Stimulated activated CD4-positive, alpha-beta T cell treated with anti-CD3 and anti-CD28 coated beads, Interleukin-2, amount 100 ng/mL, for 48 hours (primary cell): ENCODE results near the gene HOXB5.

Source experiments
- DNase-seq, 2 donors: peaks; one replicate each; pipeline ENCODE4 v3.0.0-alpha.2; 2020

HOXB5 gene

DNA sequence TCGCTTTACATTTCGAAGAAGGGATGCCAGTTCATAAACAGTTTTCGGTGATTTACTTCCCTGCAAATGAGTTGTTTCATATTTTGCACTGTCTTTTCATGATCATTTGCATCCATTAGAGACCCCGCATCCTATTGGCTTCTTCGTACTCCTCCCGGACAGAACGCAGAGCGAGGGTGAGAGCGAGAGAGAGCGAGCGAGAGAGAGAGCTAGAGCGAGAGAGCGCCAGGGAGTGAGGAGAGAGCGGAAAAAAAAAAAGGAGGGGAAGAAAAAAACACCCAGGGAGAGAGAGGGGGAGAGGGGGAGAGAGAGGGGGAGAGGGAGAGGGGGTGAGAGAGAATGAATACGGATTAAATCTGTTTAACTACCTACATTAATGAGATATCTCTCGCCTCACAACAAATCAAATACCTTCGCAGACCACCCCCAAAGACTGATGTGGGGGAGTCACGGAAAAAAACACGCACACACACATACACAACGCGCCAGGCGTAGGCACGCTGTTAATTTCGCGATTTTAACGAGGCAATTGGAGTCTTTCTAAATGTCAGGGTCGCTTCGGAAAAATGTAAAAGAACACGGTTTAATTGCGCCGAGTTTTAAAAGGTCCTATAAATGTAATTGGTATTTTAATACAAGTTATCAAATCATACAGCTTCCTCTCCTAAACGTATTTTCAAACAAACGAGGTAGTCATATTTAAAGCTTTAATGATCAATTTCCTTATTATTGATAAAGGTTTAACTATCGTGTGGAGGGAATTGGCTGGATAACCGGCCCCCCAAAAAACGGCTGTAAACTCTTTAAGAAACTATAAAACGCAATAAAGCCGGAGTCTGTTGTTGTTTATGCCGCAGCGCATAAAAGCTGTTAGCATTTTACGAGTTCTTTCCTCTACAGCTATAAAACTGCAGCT, 21.7 kb upstream of the HOXB5 start, which contains the start of gene HOXB8:
Gene HOXB8, minus strand, starts transcription at position 246 of the 916 bp plus-strand sequence. CDS start 588 bp downstream, outside the sequence.
- DNase-seq, result no peak

- no peak for DNase-seq
Measured at GRCh38 chr17:48613862-48614694, 20.5 kb upstream of the HOXB5 start.

- no peak for DNase-seq
Measured at GRCh38 chr17:48612854-48613691, 19.5 kb upstream of the HOXB5 start.

DNA sequence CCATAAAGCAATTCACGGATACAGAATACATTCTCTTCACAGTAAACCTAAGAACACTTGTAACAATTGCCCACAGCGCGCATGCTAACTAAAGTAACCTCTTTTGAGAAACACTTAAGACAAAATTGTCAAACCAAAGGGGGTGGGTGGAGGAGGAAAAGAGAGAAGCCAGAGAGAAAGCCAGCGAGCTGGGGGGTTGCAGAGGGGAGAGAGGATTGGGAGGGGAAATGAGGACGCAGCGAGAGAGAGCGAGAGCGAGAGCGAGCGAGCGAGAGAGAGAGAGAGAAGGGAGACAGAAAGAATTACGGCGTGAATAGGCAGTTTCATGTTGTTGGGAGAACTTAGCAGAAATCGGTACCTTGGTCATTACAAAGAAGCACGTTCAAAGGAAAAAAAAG, 18.9 kb upstream of the HOXB5 start:
- DNase-seq, result no peak

DNA sequence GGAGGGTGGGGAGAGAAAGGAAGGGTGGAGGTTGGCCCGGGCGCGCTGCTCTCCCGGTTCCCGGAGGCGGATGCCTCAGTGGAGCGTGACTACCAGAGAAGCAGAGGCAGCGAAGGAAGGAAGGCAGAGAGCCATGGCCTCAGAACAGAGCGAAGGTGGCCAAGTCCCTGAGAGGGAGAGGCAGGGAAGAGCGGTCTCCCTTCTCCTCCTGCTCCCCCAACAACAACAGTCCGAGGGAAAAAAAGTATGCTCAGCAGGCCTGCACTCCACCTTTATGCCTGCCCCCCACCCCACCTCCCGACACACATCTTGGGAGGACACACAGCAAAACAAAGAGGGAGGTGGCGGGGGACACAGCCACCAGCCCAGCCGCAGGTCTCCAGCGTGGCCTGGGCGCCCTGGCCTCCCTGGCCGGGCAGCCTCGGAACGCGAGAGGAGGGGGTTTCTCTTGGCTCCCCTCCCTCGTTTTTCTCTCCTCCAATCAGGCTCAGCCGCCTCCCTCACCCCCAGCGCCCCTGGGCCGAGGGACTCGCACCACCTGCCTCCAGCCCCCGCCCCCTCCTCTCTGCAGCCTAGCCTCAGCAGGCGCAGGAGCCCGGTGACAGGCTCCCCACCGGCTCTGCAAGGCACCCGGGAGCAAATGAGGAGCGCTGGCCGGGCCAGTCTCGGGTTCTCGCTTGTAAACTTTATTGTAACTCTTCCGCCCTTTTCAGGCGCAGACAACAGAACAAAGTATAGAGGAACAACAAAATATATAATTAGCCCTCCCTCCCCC, 18.3 kb upstream of the HOXB5 start:
- no peak for DNase-seq

DNA sequence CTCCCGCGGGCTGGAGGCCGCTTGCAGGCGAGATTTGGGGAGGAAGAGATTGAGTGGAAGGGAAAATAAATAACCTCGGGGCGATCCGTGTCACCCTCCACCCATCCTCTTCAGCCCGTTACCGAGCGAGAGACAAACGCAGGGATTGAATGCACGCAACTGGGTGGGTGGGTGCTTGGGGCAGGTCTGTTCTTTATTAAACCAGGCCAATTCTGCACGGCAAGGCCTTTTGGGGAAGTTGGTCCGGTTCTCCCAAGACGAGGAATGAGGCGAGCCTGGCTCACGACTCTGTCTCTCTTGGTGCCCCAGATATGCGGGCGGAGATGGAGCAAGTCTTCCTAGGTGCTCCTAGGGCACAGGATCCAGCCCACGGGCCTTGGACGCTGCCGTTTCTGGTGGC, 17.6 kb upstream of the HOXB5 start:
- no peak for DNase-seq

DNA sequence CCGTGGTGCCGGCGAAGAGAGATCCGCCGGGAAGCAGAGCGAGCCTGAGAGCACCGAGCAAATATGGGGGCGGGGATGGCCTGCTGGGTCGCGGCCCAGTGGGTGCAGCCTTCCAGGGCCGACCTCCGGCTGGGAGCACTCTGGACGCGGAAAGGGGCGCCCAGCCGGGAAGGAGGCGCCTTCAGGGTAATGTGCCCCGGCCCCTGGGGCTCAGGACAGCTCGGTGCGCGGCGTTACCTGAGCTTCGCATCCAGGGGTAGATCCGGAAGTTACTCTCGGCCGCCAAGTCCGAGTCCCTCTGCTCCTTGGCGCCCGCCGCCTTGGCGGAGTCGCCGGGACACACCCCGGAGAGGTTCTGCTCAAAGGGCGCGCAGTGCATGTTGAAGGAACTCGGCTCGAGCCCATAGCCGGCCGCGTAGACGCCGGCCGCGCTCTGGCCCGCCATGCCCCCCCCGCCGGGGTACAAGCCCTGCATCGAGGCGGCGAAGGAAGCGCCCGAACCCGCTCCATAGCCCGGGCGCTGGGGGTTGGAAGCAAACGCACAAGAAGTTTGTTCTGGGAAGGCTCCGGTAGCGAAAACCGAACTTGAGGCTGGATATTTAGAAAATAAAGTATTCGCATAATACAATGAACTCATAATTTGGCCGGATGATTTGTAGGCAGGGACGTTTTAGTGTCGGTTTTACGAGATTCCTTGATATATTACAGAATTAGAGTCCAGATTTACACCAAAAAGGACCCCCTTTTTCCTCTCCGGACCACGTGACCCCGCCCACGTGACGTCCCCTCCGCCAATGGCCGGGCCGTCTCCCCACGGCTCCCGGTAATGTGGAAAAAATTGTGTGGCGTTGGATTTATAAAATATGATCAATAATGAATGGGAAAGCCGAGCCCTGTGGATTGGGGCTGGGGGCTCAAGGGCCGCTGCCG, 17.0 kb upstream of the HOXB5 start, which contains the start of gene HOXB7:
Gene HOXB7, minus strand, starts transcription at position 736 of the 930 bp plus-strand sequence. Its CDS starts 99 bp downstream, at position 637.
- peak; percentile 65 to 69 for DNase-seq

DNA sequence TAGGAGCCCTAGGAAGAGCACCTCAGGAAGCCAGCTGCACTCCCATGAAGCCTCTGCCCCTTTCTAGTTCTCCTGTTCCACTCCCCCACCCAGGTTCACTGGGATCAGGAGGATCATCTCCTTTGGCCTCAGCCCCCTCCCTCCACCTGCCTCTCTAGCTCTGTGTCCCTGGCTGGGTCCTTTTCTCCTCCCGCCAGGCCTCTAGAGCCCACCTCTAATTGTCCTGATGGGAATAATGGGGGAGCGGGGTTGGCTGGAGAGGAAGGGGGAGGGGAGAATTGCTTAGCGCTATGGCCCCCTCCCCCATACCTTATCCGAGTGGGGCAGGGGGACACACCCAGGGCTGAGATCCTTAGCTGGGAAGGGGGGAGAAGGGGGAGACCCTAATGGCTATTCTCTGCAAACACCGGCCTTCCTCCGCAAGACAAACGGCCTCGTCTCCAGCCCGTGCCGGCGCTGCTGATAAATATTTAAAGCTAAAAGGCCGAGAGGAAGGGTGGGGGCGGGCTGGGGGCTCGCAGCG, 16.2 kb upstream of the HOXB5 start:
- no peak for DNase-seq

- DNase-seq, result no peak
Measured at GRCh38 chr17:48609033-48609432, 15.5 kb upstream of the HOXB5 start.

- no peak for DNase-seq
Measured at GRCh38 chr17:48608494-48608834, 14.9 kb upstream of the HOXB5 start.

DNA sequence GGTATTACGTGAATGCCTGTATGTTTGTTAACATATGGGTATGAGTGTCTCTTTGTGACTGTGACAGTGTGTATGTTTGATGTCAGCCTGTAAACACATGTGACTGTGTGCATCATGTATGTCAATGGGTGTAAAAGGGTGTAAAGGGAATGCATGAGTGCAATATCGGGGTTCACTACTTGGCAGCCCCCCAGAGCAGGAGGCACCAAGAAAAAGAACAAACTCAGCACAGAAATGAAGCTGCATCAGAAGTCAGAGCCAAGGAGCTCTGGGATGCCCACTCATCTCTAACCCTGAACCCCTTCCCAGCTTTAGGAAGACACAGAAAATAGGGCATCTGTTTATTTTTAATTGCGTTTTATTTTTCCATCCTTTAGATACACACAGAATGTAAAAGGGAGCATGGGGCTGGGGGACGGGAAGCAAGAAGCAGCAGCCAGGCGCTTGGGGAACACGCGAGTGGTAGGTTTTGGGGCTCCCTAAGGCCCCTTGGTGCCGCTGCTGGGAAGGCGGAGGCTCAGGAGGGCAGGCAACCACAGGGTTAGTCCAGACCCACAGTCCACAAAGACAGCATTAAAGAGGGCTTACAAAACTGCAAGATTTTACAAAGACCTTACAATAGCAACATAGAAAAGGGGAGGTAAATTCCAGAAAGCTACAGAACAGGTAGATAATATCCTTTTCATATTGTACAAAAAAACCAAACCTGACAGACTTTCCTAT, 13.5 kb upstream of the HOXB5 start:
- DNase-seq, result no peak

DNA sequence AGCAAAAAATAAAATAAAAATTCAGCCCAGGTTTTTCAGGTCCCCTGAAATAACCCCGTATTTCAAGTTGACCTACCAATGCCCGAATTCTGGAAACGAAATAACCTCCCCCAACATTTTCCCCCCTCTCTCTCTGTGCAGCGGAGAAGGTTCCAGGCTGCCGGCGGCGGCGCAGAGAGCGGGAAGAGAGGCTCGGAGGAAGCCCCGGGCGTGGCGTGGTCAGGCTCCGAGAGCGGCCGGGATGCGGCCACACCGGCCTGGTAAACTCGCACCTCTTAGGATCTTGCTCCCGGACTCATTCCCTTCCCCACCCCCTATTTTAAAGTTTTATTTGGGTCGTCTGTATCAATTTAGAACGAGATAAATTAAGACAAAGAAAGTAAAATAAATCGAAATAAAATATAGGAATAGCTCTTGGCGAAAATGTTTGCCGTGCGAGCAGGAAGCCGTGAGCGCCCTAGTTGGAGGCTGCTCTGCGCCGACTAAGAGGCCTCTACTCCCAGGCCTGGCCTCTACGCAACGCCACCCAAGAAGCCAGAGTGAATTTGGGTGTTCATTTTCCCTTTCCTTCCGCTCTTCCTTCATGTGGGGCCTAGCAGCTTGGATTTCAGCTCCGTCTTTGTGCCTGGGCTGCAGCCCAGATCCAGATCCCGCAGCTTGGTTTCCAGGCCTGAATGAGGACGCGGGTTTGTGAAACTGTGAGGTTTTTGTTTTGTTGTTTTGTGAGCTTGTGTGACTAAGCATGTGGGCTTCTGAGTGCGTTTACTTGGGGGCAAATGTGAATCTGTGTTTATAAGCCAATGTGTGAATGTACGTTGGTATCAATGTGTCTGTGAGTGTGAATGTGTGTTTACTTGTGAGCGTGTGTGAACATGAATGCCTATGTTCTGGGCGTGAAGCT, 12.7 kb upstream of the HOXB5 start:
- DNase-seq, result no peak

DNA sequence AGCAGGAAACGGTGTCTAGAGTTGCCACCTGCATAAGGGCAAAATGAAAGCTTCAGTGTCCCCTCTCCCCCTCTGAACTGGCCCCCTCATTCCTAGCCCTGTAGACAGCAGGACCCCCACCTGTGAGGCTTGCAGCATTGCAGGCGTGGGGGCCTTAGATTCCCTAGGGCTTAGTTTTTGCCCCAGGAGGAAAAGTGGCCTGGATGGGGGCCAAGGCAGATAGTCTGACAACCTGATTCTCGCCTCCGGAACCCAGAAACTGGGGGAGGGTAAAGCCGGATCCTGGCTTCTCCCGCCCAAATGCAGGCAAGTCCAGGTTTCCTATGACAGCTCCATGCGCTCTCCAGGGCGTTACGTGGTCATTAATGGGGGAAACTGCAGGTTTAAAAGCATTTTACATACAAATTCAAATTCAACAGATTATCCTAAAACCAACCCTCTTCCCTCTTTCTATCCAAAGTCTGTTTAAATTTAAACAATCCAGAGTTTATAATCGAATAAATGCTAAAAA, 11.9 kb upstream of the HOXB5 start:
- DNase-seq, result no peak

DNA sequence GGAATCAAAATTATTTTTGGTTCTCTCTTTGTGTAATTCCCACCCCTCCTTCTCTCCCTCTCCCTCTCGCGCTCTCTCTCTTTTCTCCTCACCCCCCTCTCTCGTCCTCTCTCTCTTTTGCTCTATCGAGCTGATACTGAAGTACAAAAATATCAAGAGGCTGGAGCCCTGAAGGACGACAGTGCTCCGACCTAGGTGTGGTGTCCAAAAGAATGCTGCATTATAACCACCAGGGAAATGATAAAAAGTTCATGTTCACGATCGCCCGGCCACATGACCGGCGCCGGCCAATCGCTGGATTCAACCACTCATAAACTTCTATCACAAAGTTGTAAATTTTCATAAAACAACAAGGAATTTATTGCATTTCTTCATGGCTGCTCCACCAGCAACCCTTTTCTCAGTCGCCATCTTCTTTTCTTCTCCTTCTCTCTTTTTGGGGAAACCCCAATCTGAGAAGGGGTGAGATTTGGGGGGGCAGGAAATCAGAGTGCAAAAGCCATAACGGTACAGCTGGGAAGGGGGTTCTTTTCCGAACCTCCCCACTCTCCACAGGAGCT, 11.3 kb upstream of the HOXB5 start, which contains the start of gene HOXB6:
Gene HOXB6, minus strand, starts transcription at position 217 of the 560 bp plus-strand sequence. CDS start 6,836 bp downstream, outside the sequence.
- no peak for DNase-seq

DNA sequence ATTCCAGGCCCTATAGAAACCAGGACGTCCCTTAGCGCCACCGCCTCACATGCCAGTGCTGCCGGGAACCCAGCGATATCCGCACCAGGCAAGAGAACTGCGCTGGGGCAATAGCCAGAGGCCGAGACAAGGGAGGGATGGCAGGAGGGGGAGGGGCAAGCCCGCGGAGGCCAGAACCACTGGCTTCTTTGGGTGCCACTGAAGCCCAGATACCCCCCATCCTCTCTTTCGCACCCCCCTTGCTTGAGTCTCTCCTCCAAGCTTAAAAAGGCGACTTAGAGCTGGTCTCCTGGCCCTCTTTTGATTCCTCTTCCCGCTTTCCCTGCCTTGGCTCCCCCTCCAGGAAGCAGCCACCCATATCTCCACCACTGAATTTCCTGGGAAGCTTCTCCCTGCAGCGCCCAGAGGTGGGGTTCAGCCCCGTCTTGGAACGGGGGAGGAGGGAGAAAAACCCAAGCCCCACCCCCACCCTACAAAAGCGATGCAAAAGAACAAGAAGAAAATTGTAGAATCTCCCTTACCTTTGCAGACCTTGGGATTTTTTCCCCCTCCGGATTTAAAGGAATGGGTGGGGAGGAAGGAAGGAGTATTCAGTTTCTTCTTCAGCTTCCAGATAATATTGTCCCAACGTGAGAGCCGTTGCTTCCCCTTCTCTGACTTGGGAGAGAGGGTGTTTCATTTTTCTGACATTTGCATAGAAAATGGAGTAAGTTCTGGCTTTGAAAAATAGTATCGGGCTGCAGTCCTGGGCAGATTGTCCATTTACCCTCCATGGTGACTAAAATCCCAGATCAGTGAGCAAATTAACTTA, 10.6 kb upstream of the HOXB5 start:
- DNase-seq, result no peak

- no peak for DNase-seq
Measured at GRCh38 chr17:48601539-48602425, 8.2 kb upstream of the HOXB5 start.
